Measurements from ENCODE around the gene KLHL18.

DNA sequence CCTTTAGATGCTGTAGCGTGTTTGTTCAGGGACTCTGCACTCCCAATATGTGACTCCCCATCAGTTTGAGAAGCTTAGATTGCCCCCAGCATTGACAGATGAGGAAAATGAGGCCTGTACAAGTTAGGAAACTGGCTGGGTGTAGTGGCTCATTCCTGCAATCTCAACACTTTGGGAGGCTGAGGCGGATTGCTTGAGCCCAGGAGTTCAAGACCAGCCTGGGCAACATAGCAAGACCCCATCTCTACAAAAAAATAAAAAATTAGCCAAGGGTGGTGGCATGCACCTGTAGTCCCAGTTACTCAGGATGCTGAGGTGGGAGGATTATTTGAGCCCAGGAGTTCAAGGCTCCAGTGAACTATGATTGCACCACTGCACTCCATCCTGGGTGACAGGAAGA is 84.1 kb downstream of the KLHL18 start:
- TF ChIP-seq CTCF (IDR thresholded peaks at IDR 0.05) (no peak), POLR2A (IDR thresholded peaks at IDR 0.05) (no peak)
